GM23338 (cell line): ENCODE measurements around the gene CACTIN.

Experiments
- CREB1 ChIP-seq: fragments of 250-450 bp; sonication (Bioruptor Pico); IDR thresholded peaks from 2 replicates; pipeline ENCODE4 v1.5.0; 2020; ENCODE audit warnings: low read depth, mild to moderate bottlenecking, moderate library complexity
- EZH2 ChIP-seq: fragments of 200-600 bp; sonication (generic); IDR thresholded peaks from one replicate; pipeline ENCODE4 v1.8.0; 2017; ENCODE audit warnings: antibody characterized with exemption, mild to moderate bottlenecking, low read depth; ENCODE audit not compliant: unreplicated experiment
- EZH2phosphoT487 ChIP-seq: fragments of 200-600 bp; sonication (generic); IDR thresholded peaks from one replicate; pipeline ENCODE4 v1.8.1; 2018; ENCODE audit warnings: antibody characterized with exemption; ENCODE audit not compliant: unreplicated experiment
- POLR2AphosphoS5 ChIP-seq: IDR thresholded peaks from 2 replicates; pipeline ENCODE4 v1.6.1; 2016; ENCODE audit warnings: antibody characterized with exemption, low read depth
- TF ChIP-seq, protein P1 (sequence below), 2 experiments: fragments of 200-600 bp in 1 of 2; sonication (generic) in 1 of 2; conservative IDR thresholded peaks; 2 replicates each; pipeline versions ENCODE4 v1.5.1 to v1.6.1; 2016 to 2017; ENCODE audit warnings: antibody characterized with exemption in 2 of 2, low read depth in 2 of 2, mild to moderate bottlenecking in 2 of 2, moderate library complexity in 1 of 2
- TF ChIP-seq, protein P2 (sequence below): IDR thresholded peaks from one replicate; pipeline ENCODE4 v1.6.1; 2018; ENCODE audit warnings: antibody characterized with exemption; ENCODE audit not compliant: unreplicated experiment

DNA sequence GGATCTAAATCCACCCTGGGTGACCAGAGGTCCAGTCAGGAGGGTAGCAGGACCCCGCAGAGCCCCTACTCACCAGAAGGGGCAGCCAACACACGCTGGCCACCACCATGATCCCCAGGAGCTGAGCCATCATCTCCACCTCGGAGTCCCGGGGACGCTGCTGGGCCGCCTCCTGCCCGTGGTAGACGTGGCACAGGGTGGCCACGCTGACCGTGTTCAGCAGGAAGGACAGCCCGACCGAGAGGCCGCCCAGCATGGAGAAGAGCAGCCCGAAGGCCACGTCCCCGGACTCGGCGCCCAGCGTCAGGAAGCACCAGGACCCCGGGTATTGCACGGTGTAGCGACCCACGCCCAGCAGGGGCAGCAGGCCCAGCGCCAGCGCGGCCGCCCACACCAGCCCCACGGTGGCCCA lies 26.8 kb downstream of the CACTIN start:
- TF ChIP-seq, protein P1, sequence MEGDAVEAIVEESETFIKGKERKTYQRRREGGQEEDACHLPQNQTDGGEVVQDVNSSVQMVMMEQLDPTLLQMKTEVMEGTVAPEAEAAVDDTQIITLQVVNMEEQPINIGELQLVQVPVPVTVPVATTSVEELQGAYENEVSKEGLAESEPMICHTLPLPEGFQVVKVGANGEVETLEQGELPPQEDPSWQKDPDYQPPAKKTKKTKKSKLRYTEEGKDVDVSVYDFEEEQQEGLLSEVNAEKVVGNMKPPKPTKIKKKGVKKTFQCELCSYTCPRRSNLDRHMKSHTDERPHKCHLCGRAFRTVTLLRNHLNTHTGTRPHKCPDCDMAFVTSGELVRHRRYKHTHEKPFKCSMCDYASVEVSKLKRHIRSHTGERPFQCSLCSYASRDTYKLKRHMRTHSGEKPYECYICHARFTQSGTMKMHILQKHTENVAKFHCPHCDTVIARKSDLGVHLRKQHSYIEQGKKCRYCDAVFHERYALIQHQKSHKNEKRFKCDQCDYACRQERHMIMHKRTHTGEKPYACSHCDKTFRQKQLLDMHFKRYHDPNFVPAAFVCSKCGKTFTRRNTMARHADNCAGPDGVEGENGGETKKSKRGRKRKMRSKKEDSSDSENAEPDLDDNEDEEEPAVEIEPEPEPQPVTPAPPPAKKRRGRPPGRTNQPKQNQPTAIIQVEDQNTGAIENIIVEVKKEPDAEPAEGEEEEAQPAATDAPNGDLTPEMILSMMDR (conservative IDR thresholded peaks at IDR 0.05; ENCODE audit: low read depth in 2 of 2) = peak; percentile 60 to 68
- TF ChIP-seq POLR2AphosphoS5 (no peak), EZH2phosphoT487 (no peak), EZH2 (no peak), CREB1 (CRISPR knock-in tag) (no peak)
- TF ChIP-seq, protein P2, sequence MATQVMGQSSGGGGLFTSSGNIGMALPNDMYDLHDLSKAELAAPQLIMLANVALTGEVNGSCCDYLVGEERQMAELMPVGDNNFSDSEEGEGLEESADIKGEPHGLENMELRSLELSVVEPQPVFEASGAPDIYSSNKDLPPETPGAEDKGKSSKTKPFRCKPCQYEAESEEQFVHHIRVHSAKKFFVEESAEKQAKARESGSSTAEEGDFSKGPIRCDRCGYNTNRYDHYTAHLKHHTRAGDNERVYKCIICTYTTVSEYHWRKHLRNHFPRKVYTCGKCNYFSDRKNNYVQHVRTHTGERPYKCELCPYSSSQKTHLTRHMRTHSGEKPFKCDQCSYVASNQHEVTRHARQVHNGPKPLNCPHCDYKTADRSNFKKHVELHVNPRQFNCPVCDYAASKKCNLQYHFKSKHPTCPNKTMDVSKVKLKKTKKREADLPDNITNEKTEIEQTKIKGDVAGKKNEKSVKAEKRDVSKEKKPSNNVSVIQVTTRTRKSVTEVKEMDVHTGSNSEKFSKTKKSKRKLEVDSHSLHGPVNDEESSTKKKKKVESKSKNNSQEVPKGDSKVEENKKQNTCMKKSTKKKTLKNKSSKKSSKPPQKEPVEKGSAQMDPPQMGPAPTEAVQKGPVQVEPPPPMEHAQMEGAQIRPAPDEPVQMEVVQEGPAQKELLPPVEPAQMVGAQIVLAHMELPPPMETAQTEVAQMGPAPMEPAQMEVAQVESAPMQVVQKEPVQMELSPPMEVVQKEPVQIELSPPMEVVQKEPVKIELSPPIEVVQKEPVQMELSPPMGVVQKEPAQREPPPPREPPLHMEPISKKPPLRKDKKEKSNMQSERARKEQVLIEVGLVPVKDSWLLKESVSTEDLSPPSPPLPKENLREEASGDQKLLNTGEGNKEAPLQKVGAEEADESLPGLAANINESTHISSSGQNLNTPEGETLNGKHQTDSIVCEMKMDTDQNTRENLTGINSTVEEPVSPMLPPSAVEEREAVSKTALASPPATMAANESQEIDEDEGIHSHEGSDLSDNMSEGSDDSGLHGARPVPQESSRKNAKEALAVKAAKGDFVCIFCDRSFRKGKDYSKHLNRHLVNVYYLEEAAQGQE = no peak
